A549 (cell line): ENCODE measurements around the gene ZC3H7A. TPM values are rescaled to one million over a fixed set of nuclear protein-coding genes. Genes with fewer than 3 reads are reported as not detected.
A peak's percentile ranks its signal among the peaks of the same experiment; 100 is the strongest.

Experiments
- ATAC-seq, 2 experiments: fragments of 200-7000 bp in 1 of 2; fragments of >200 bp in 1 of 2; cut with Nextera tagmentation in 1 of 2; cut with Tn5 transposase in 1 of 2; 3 replicates each; pipeline versions ENCODE4 v1.8.0 to v1.9.1; 2018 to 2020; ENCODE audit warnings: mild to moderate bottlenecking in 1 of 2, moderate library complexity in 1 of 2
- CTCF ChIA-PET: fragments of 300-600 bp; sonication (Branson Sonifier 250); formaldehyde crosslinking; extraction: SDS; loops from one replicate; lab custom pipeline; 2021; ENCODE audit warnings: antibody characterized with exemption, inconsistent platforms; lab: Yijun Ruan, JAX
- POLR2A ChIA-PET: fragments of 350-600 bp; formaldehyde crosslinking; extraction: SDS; loops from one replicate; lab custom pipeline; 2021; ENCODE audit warnings: antibody characterized with exemption, inconsistent platforms; lab: Yijun Ruan, JAX
- DNase-seq, 2 experiments: peaks; one replicate each; pipeline versions ENCODE4 v3.0.0 to v3.0.0-alpha.2; 2011 to 2016; ENCODE audit warnings: low read depth in 1 of 2, low spot score in 1 of 2
- FAIRE-seq: peaks from 2 replicates; lab custom pipeline; 2011; peaks lifted over from hg19 to GRCh38; lab: Jason Lieb, UNC
- H3K27ac ChIP-seq, 2 experiments: fragments of >200 bp; sonication (Bioruptor Twin); formaldehyde crosslinking; 3 replicates each; pipeline ENCODE4 v1.5.1; 2016 to 2017
- H3K4me1 ChIP-seq: fragments of >200 bp; sonication (Bioruptor Twin); formaldehyde crosslinking; 3 replicates; pipeline ENCODE4 v1.6.1; 2016
- H3K4me2 ChIP-seq: fragments of >200 bp; sonication (Bioruptor Twin); formaldehyde crosslinking; 3 replicates; pipeline ENCODE4 v1.6.1; 2016
- H3K4me3 ChIP-seq: fragments of >200 bp; sonication (Bioruptor Twin); formaldehyde crosslinking; 3 replicates; pipeline ENCODE4 v1.5.1; 2016
- H3K9me3 ChIP-seq: fragments of >200 bp; sonication (Bioruptor Twin); formaldehyde crosslinking; 3 replicates; pipeline ENCODE4 v1.6.1; 2016
- CBX2 ChIP-seq: fragments of 200-600 bp; sonication (generic); IDR thresholded peaks from 2 replicates; pipeline ENCODE4 v1.6.1; 2016; ENCODE audit warnings: low read depth, mild to moderate bottlenecking, borderline replicate concordance
- CBX8 ChIP-seq: fragments of 200-600 bp; sonication (generic); IDR thresholded peaks from 2 replicates; pipeline ENCODE4 v1.6.1; 2016
- E2F6 ChIP-seq: IDR thresholded peaks from 2 replicates; pipeline ENCODE4 v1.6.1; 2012; ENCODE audit warnings: low read depth, borderline replicate concordance
- ESRRA ChIP-seq: fragments of 150-350 bp; IDR thresholded peaks from 2 replicates; pipeline ENCODE4 v1.6.1; 2014; ENCODE audit warnings: mild to moderate bottlenecking, low read length, borderline replicate concordance
- HEYL ChIP-seq: fragments of 250-450 bp; sonication (Bioruptor Pico); IDR thresholded peaks from 2 replicates; pipeline ENCODE4 v1.8.0; 2021; ENCODE audit warnings: mild to moderate bottlenecking, moderate library complexity
- JUN ChIP-seq, 2 experiments: fragments of >200 bp; sonication (Bioruptor Twin); formaldehyde crosslinking; IDR thresholded peaks; 2 replicates in 1 of 2; 3 replicates in 1 of 2; pipeline ENCODE4 v1.6.1; 2016 to 2017
- JUNB ChIP-seq: fragments of >200 bp; sonication (Bioruptor Twin); formaldehyde crosslinking; IDR thresholded peaks from 2 replicates; pipeline ENCODE4 v1.6.1; 2016
- KDM1A ChIP-seq: fragments of 200-600 bp; sonication (generic); IDR thresholded peaks from 2 replicates; pipeline ENCODE4 v1.6.1; 2016; ENCODE audit warnings: low read depth, mild to moderate bottlenecking
- MYC ChIP-seq: IDR thresholded peaks from 2 replicates; pipeline ENCODE4 v1.6.1; 2012; ENCODE audit warnings: mild to moderate bottlenecking, inconsistent platforms, low read length, improper control_type of control experiment, borderline replicate concordance
- NR3C1 ChIP-seq: fragments of >200 bp; sonication (Bioruptor Twin); formaldehyde crosslinking; IDR thresholded peaks from 3 replicates; pipeline ENCODE4 v1.6.1; 2017
- TP53 ChIP-seq: fragments of 250-450 bp; sonication (Bioruptor Pico); IDR thresholded peaks from 2 replicates; pipeline ENCODE4 v1.5.0; 2021; ENCODE audit warnings: mild to moderate bottlenecking, moderate library complexity
- ZNF302 ChIP-seq: fragments of 250-450 bp; sonication (Bioruptor Pico); IDR thresholded peaks from 2 replicates; pipeline ENCODE4 v1.9.0; 2021; ENCODE audit warnings: inconsistent platforms, mild to moderate bottlenecking, moderate library complexity
- WGBS: methylation state at CpG from one replicate; pipeline ENCODE4 v1.1.6; 2017; ENCODE audit errors: missing lambda C conversion rate; 5-methylcytosine and 5-hydroxymethylcytosine counted together
- polyA plus RNA-seq, 4 experiments: library from polyadenylated mRNA; depleted of rRNA in 3 of 4; stranded (reverse); fragments of >200 nt; fragmentation: RNase III in 1 of 4; extraction: RNeasy Plus Mini Kit Qiagen cat#74134 plus additional on column Dnase treatment in 1 of 4; gene quantifications; 2 replicates in 3 of 4; 3 replicates in 1 of 4; pipeline ENCODE4 v1.2.3, GENCODE V29; 2011 to 2017
- TF ChIP-seq, protein P1 (sequence below): fragments of 200-600 bp; sonication (generic); IDR thresholded peaks from 2 replicates; pipeline ENCODE4 v1.6.1; 2016; ENCODE audit warnings: antibody characterized with exemption, mild to moderate bottlenecking, moderate library complexity
- TF ChIP-seq, protein P2 (sequence below): IDR thresholded peaks from 2 replicates; pipeline ENCODE4 v1.6.1; 2012
- TF ChIP-seq, protein P3 (sequence below): fragments of >200 bp; sonication (Bioruptor Twin); formaldehyde crosslinking; IDR thresholded peaks from 3 replicates; pipeline ENCODE4 v1.6.1; 2016
- TF ChIP-seq, protein P4 (sequence below): IDR thresholded peaks from 2 replicates; pipeline ENCODE4 v1.6.1; 2012
- TF ChIP-seq, protein P5 (sequence below): fragments of >200 bp; sonication (Bioruptor Twin); formaldehyde crosslinking; IDR thresholded peaks from 3 replicates; pipeline ENCODE4 v1.5.1; 2016

Gene ZC3H7A
- polyA plus RNA-seq, 2 of the 4 experiments (the other 2 are of a cell fraction): 33.8 to 41.5 TPM

DNA sequence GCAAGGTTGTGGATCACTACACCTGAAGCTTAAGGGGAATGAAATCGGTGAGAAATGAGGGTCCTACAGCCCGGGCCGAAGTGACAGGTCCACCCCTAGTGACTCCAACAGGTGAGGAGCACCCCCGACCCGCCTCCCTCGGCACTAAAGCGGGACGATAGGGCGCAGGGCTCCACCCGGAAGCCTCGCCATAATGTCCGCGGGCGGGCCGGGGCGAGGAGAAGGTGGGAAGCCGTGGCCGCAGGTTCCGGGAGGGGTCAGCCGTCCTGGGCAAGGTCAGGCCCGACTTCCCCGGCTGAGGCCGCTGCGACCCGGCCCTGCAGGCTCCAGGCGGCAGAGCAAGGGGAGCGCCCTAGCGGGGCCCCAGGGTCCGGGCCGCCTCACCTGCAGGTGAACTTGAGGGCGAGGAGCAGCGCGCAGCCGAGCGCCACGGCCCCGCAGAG is 54.9 kb downstream of the ZC3H7A start:
- WGBS: 0% methylated on average over 3 of the region's 37 CpGs
- TF ChIP-seq CBX8: no peak
- TF ChIP-seq, protein P1, sequence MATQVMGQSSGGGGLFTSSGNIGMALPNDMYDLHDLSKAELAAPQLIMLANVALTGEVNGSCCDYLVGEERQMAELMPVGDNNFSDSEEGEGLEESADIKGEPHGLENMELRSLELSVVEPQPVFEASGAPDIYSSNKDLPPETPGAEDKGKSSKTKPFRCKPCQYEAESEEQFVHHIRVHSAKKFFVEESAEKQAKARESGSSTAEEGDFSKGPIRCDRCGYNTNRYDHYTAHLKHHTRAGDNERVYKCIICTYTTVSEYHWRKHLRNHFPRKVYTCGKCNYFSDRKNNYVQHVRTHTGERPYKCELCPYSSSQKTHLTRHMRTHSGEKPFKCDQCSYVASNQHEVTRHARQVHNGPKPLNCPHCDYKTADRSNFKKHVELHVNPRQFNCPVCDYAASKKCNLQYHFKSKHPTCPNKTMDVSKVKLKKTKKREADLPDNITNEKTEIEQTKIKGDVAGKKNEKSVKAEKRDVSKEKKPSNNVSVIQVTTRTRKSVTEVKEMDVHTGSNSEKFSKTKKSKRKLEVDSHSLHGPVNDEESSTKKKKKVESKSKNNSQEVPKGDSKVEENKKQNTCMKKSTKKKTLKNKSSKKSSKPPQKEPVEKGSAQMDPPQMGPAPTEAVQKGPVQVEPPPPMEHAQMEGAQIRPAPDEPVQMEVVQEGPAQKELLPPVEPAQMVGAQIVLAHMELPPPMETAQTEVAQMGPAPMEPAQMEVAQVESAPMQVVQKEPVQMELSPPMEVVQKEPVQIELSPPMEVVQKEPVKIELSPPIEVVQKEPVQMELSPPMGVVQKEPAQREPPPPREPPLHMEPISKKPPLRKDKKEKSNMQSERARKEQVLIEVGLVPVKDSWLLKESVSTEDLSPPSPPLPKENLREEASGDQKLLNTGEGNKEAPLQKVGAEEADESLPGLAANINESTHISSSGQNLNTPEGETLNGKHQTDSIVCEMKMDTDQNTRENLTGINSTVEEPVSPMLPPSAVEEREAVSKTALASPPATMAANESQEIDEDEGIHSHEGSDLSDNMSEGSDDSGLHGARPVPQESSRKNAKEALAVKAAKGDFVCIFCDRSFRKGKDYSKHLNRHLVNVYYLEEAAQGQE: 0 out of 2 replicates have a peak, but pooled peaks have one; percentile 16
- 0 out of 2 replicates have a peak, but pooled peaks have one; percentile 9 for TF ChIP-seq TP53 (CRISPR knock-in tag)
- TF ChIP-seq ZNF302 (CRISPR knock-in tag): no peak
- no peak for TF ChIP-seq HEYL (CRISPR knock-in tag)
- FAIRE-seq (no peak), ATAC-seq (peak; percentile 42 to 67), DNase-seq (peak; percentile 25 to 39)
- Histone ChIP-seq H3K9me3 (no peaks in the 10 kb centered on the region), H3K4me1 (peaks cover 37% of the 10 kb centered on the region), H3K4me2 (peak overlapping the region; percentile 95), H3K27ac (peak overlapping the region; percentile 91 to 97), H3K4me3 (peak overlapping the region; percentile 87)
- ChIA-PET POLR2A (interaction anchor here (0.6 to 3.1 kb wide), 10 partner anchors 55 to 355 kb away, joined by 3 to 29 read pairs (median 4); partner anchors contain the start of gene ZC3H7A), CTCF (interaction anchor here (0.8 to 3.9 kb wide), 5 partner anchors 13 to 339 kb away, joined by 3 to 25 read pairs (median 5); partner anchors contain the start of gene ZC3H7A)

DNA sequence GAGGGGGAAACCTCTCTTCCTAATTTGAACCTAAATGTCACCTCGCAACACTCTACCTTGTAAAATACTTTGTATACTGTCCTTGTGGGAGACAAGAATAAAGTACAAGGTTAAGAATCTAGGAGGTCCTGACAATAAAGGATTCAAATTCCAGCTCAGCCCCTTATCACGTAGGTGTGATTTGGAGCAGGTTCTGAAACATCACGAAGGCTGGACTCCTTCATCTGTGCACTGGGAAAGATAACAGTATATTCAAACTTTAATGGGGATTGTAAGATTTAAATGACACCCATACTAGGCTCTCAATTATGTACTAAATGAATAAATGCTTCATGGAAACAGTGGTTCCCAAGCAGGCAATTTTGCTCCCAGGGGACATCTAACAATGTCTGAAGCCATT is 56.5 kb downstream of the ZC3H7A start:
- peaks cover 37% of the 10 kb centered on the region for H3K4me1 ChIP-seq
- no peaks in the 10 kb centered on the region for H3K9me3 ChIP-seq
- DNase-seq (no peak), FAIRE-seq (no peak), ATAC-seq (no peak)
- ChIA-PET CTCF (interaction anchor here (1.1 to 3.6 kb wide), 2 partner anchors 26 to 57 kb away, joined by 3 to 16 read pairs; no protein-coding TSS in a partner anchor), POLR2A (no interaction called here)
- WGBS: 82% methylated on average over 3 of the region's 3 CpGs
- TF ChIP-seq KDM1A (no peak), ZNF302 (CRISPR knock-in tag) (no peak), CBX2 (no peak), JUN (IDR thresholded peaks at IDR 0.05) (no peak), E2F6 (no peak), ESRRA (no peak), JUNB (no peak), NR3C1 (no peak), MYC (no peak), HEYL (CRISPR knock-in tag) (no peak)
- TF ChIP-seq, protein P2, sequence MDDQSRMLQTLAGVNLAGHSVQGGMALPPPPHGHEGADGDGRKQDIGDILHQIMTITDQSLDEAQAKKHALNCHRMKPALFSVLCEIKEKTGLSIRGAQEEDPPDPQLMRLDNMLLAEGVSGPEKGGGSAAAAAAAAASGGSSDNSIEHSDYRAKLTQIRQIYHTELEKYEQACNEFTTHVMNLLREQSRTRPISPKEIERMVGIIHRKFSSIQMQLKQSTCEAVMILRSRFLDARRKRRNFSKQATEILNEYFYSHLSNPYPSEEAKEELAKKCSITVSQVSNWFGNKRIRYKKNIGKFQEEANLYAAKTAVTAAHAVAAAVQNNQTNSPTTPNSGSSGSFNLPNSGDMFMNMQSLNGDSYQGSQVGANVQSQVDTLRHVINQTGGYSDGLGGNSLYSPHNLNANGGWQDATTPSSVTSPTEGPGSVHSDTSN: no peak
- TF ChIP-seq, protein P3, sequence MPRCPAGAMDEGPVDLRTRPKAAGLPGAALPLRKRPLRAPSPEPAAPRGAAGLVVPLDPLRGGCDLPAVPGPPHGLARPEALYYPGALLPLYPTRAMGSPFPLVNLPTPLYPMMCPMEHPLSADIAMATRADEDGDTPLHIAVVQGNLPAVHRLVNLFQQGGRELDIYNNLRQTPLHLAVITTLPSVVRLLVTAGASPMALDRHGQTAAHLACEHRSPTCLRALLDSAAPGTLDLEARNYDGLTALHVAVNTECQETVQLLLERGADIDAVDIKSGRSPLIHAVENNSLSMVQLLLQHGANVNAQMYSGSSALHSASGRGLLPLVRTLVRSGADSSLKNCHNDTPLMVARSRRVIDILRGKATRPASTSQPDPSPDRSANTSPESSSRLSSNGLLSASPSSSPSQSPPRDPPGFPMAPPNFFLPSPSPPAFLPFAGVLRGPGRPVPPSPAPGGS: no peak
- TF ChIP-seq, protein P4, sequence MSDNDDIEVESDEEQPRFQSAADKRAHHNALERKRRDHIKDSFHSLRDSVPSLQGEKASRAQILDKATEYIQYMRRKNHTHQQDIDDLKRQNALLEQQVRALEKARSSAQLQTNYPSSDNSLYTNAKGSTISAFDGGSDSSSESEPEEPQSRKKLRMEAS: no peak
- TF ChIP-seq, protein P5, sequence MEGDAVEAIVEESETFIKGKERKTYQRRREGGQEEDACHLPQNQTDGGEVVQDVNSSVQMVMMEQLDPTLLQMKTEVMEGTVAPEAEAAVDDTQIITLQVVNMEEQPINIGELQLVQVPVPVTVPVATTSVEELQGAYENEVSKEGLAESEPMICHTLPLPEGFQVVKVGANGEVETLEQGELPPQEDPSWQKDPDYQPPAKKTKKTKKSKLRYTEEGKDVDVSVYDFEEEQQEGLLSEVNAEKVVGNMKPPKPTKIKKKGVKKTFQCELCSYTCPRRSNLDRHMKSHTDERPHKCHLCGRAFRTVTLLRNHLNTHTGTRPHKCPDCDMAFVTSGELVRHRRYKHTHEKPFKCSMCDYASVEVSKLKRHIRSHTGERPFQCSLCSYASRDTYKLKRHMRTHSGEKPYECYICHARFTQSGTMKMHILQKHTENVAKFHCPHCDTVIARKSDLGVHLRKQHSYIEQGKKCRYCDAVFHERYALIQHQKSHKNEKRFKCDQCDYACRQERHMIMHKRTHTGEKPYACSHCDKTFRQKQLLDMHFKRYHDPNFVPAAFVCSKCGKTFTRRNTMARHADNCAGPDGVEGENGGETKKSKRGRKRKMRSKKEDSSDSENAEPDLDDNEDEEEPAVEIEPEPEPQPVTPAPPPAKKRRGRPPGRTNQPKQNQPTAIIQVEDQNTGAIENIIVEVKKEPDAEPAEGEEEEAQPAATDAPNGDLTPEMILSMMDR: no peak
- H3K4me3 ChIP-seq: peak overlapping the region; percentile 87; the same call in 2 of the 3 replicates
- H3K4me2 ChIP-seq: peak overlapping the region; percentile 95
- no peak overlapping the region for H3K27ac ChIP-seq
